Thymus (tissue), 11 donors: Measurements from ENCODE around the gene RPL37A. TPM values are rescaled to one million over a fixed set of nuclear protein-coding genes. Genes with fewer than 3 reads are reported as not detected.
"Not testable (repeated sequence)": the region's sequence is repeated elsewhere in the genome, so short reads cannot be mapped to it uniquely, and the experiment has no call there.

Experiments used
- DNase-seq, 9 donors: peaks; one replicate each; pipeline ENCODE4 v3.0.0-alpha.2; 2013; ENCODE audit warnings: low spot score in 9 of 9, low read depth in 6 of 9, missing footprints in 1 of 9
- H3K27ac ChIP-seq, 2 donors: one replicate each; pipeline ENCODE4 v1.5.1; 2013; ENCODE audit warnings: control low read depth in 1 of 2, low read depth in 1 of 2, low read length in 1 of 2, mild to moderate bottlenecking in 1 of 2, moderate library complexity in 1 of 2
- H3K27me3 ChIP-seq, 2 donors: one replicate each; pipeline ENCODE4 v1.5.1; 2013; ENCODE audit warnings: low read length in 1 of 2; ENCODE audit not compliant: control insufficient read depth in 2 of 2, insufficient read depth in 1 of 2
- H3K36me3 ChIP-seq, 2 donors: one replicate each; pipeline ENCODE4 v1.5.1; 2013; ENCODE audit warnings: low read length in 1 of 2, mild to moderate bottlenecking in 1 of 2, moderate library complexity in 1 of 2; ENCODE audit not compliant: control insufficient read depth in 2 of 2, insufficient read depth in 2 of 2
- H3K4me1 ChIP-seq, 2 donors: one replicate each; pipeline ENCODE4 v1.5.1; 2013; ENCODE audit warnings: low read length in 2 of 2; ENCODE audit not compliant: control insufficient read depth in 2 of 2, insufficient read depth in 2 of 2
- H3K4me3 ChIP-seq, 2 donors: one replicate each; pipeline ENCODE4 v1.5.1; 2013; ENCODE audit warnings: low read length in 2 of 2, control low read depth in 1 of 2, mild to moderate bottlenecking in 1 of 2
- H3K9me3 ChIP-seq, 2 donors: one replicate each; pipeline ENCODE4 v1.5.1; 2013; ENCODE audit warnings: low read length in 1 of 2, mild to moderate bottlenecking in 1 of 2; ENCODE audit not compliant: control insufficient read depth in 2 of 2, insufficient read depth in 1 of 2
- WGBS: extraction: QIAGEN DNeasy Blood & Tissue Kit; methylation state at CpG from one replicate; pipeline ENCODE4 v1.1.7; 2013; 5-methylcytosine and 5-hydroxymethylcytosine counted together
- polyA plus RNA-seq: library from polyadenylated mRNA; stranded (reverse); fragments of 200-250 nt; gene quantifications from one replicate; pipeline ENCODE4 v1.2.3, GENCODE V29; 2013
- total RNA-seq: library from RNA; stranded (reverse); fragments of 120-200 nt; gene quantifications from one replicate; pipeline ENCODE4 v1.2.4, GENCODE V29; 2013
- donor health status: healthy.

RPL37A gene
- total and polyA plus RNA-seq, 2 donors, result 5,331 to 5,757 TPM

DNA sequence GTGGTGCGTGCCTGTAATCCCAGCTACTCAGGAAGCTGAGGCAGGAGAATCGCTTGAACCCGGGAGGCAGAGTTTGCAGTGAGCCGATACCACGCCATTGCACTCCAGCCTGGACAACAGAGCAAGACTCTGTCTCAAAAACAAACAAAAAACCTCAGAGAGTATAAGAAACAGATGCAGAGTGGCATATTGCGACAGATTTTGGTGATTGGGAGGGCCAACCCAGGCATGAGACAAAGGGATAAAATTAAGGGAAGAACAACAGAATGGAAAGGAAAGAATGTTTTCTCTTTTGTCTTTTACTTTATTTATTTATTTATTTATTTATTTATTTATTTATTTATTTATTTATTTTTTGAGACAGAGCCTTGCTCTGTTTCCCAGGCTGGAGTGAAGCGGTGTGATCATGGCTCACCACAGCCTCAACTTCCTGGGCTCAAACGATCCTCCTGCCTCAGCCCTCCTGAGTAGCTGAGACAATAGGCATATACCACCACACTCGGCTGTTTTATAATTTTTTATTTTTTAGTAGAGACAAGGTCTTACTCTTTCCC lies 20.0 kb downstream of the RPL37A start:
- H3K36me3 ChIP-seq, H3K9me3 ChIP-seq, H3K27ac ChIP-seq, H3K27me3 ChIP-seq, H3K4me1 ChIP-seq, DNase-seq, H3K4me3 ChIP-seq: not testable (repeated sequence)
- 94% methylated on average over 9 of the region's 9 CpGs for WGBS

DNA sequence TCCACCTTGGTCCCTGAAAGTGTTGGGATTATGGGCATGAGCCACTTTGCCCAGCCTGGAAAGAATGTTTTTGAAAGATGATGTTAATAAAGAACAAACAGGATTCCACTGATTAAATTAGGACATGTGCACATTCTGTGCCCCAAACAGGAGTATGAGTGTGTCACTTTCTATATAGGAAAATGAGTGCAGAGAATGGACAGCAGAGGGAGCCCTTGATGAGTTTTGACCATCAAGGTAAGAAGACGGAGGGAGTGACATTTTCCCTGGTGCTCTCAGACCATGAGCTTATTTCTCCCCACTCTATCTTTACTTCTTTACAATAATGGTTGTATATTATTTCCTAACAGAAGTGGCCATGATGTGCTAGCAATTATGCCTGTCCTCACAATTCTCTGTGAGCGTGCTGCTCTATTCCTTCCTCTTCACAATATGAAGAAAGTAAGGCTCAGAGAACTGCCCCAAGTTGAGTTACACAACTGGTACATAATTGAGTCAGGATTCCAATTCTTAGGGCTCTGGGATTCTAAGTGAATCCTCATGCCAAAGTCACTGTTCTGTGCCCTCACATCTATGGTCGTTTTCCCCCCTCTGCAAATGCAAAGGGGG lies 20.6 kb downstream of the RPL37A start:
- Histone ChIP-seq H3K4me3 (no peak overlapping the region), H3K27ac (no peak overlapping the region), H3K4me1 (no peaks in the 10 kb centered on the region), H3K27me3 (no peaks in the 10 kb centered on the region), H3K36me3 (no peaks in the 10 kb centered on the region), H3K9me3 (no peaks in the 10 kb centered on the region)
- 74% methylated on average over 3 of the region's 3 CpGs for WGBS
- peak; percentile 48 to 90 (median 79) for DNase-seq

DNA sequence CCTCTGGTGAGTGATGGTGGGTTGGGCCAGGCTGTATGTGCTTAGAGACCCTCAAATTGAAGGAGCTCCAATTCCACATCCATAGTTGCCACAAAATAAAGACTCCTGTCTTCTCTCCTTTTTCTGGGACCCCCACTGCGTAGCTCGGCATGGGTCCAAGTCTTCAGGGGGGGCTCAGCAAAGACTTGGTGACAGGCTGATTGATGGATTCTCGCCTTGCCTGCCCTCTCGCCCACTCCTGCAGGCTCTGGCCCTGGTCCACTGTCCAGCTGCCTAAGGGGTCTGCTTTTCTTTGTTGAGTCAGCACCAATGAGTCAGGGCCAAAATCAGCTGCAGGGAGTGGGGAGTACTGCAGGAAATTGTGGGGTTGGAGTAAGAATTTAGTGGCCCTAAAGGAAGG lies 21.5 kb downstream of the RPL37A start:
- DNase-seq, result no peak
- H3K27me3 ChIP-seq, result no peaks in the 10 kb centered on the region
- WGBS, result 98% methylated on average over 4 of the region's 4 CpGs
- H3K4me1 ChIP-seq, result no peaks in the 10 kb centered on the region
- no peak overlapping the region for H3K4me3 ChIP-seq
- no peaks in the 10 kb centered on the region for H3K36me3 ChIP-seq
- no peaks in the 10 kb centered on the region for H3K9me3 ChIP-seq
- no peak overlapping the region for H3K27ac ChIP-seq

DNA sequence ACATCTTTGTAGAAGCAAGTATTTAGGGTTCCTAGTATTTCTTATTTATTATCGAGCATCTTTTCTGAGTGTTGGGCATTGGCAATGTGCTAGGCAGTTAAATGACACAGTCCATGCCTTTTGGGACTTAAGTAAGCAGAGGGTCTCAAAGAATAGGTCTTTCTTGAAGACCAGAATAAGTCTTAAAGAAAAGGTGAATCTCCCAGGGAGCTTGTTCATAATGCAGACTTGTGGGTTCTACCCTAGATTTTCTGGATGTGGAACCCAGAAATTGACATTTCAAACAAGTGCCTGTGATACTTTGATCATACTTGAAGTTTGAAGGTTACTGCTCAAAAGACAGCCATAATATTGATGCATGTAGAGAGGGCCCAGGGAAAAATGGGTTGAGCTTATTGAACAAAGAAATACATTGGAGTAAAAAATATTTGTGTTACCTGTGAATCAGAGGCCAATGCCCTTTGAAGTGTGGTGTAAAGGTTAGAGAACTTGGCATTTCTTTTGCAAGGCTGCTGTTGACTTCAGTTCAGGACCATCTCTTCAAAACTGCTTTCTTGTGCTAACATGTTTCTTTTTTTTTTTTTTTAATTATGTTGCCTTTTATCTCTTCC lies 24.4 kb downstream of the RPL37A start:
- Histone ChIP-seq H3K4me3 (no peak overlapping the region), H3K27me3 (no peaks in the 10 kb centered on the region), H3K27ac (no peak overlapping the region), H3K36me3 (no peaks in the 10 kb centered on the region), H3K4me1 (no peaks in the 10 kb centered on the region), H3K9me3 (no peaks in the 10 kb centered on the region)
- no peak for DNase-seq
- WGBS, result 97% methylated on average over 1 of the region's 1 CpG

DNA sequence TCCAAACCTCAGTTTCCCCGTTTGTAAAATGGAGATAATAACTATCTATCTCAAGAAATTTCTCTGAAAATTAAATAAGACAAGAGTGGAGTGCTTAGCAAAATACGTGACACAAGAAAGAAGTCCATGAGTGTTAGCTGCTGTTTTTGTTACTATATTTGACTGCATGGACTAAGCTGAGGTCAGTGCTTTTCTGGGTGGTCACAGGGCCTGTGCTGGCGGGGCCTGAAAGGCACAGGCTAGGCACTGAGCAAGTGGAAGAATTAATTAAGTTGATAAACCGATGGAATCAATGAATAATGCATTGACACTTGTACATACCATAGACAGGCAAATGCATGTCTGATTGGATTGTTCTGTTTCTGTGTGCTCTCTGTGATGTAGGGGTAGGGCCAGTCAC lies 27.3 kb downstream of the RPL37A start:
- H3K4me3 ChIP-seq, result no peak overlapping the region
- DNase-seq, result no peak
- H3K27ac ChIP-seq, result no peak overlapping the region
- no peaks in the 10 kb centered on the region for H3K4me1 ChIP-seq
- H3K36me3 ChIP-seq, result no peaks in the 10 kb centered on the region
- no peaks in the 10 kb centered on the region for H3K27me3 ChIP-seq
- WGBS, result 93% methylated on average over 4 of the region's 4 CpGs
- no peaks in the 10 kb centered on the region for H3K9me3 ChIP-seq

DNA sequence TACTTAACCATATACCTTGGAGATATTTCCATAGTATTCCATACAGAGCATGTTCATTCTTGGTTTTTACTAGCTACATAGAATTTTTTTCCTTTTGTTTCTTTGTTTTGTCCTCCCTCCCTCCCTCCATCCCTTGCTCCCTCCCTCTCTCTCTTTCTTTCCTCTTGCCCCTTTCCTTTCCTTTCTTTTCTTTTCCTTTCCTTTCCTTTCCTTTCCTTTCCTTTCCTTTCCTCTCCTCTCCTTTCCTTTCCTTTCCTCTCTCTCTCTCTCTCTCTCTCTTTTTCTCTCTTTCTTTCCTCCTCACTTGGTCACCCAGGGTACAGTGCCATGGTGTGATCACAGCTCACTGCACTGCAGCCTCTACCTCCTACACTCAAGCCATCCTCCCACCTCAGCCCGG lies 28.3 kb downstream of the RPL37A start:
- no peaks in the 10 kb centered on the region for H3K4me1 ChIP-seq
- 97% methylated on average over 1 of the region's 1 CpG for WGBS
- H3K27ac ChIP-seq, result no peak overlapping the region
- H3K4me3 ChIP-seq, result no peak overlapping the region
- DNase-seq, result no peak
- H3K36me3 ChIP-seq, result no peaks in the 10 kb centered on the region
- no peaks in the 10 kb centered on the region for H3K9me3 ChIP-seq
- H3K27me3 ChIP-seq, result no peaks in the 10 kb centered on the region

DNA sequence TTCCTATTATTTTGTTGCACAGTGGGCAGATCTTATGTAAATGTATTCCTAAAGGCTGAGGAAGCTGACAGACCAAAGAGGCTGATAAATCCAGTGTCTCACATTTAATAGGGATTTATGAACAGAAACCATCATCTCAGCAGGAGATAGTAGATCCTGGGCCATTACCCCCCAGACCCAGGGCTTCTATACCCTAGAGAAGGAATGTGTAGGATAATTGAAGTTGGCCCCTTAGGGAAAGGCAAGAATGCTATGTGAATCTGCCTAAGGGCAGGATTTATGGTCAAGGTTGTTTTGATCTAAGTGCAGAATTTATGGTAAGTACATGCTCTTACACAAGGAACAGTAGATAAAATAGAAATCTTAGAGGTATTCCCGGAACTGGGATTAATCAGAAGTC lies 29.0 kb downstream of the RPL37A start:
- Histone ChIP-seq H3K4me1 (no peaks in the 10 kb centered on the region), H3K27ac (no peak overlapping the region), H3K27me3 (no peaks in the 10 kb centered on the region), H3K4me3 (no peak overlapping the region), H3K9me3 (no peaks in the 10 kb centered on the region), H3K36me3 (no peaks in the 10 kb centered on the region)
- 95% methylated on average over 1 of the region's 1 CpG for WGBS
- no peak for DNase-seq

DNA sequence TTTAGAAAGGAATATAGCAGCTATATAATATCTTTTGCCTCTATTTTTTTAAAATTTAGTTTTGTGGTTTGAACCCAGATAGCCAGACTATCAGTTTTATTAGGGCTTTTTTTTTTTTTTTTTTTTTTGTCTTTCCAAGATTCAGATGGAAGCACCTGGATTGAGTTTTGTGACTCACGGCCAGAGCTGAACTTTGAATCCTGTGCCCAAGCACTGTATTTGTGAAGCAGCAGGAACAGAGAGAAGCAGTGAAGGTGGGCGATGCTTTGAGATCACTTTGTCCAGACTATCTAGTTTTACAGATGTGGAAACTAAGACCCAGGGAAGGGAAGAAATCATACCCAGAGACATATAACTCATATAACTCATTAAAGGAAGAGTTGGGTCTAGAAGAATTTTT lies 33.9 kb downstream of the RPL37A start:
- no peak for DNase-seq
- no peaks in the 10 kb centered on the region for H3K27me3 ChIP-seq
- H3K4me1 ChIP-seq, result peaks cover 0 to 23% of the 10 kb centered on the region in 2 donors
- H3K4me3 ChIP-seq, result no peak overlapping the region
- no peaks in the 10 kb centered on the region for H3K36me3 ChIP-seq
- H3K27ac ChIP-seq, result no peak overlapping the region
- WGBS, result 96% methylated on average over 2 of the region's 2 CpGs
- no peaks in the 10 kb centered on the region for H3K9me3 ChIP-seq

DNA sequence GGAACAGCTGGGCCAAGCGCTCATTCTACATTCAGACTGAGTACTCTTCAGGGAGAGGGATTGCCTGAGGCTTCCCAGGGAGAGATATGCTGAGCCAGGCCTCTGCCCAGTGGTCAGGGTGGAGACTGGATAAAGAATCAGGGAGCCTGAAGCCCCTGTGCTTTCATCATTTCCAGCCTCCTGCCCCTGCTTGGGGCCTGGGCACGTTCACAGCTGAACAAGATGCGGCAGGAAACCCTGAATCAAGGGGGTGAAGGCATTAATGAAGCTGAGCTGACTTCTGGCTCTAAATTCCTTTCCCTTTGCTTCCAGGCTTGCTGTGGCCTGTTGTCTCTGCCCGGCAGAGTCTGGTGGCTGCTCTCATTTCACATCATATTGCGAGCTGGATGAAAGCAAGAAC lies 35.0 kb downstream of the RPL37A start:
- Histone ChIP-seq H3K36me3 (no peaks in the 10 kb centered on the region), H3K4me3 (no peak overlapping the region), H3K9me3 (no peaks in the 10 kb centered on the region), H3K4me1 (peaks cover 0 to 23% of the 10 kb centered on the region in 2 donors), H3K27ac (peak overlapping the region; percentile 21 to 25), H3K27me3 (no peaks in the 10 kb centered on the region)
- no peak for DNase-seq
- WGBS, result 91% methylated on average over 5 of the region's 5 CpGs
